ENCODE data around the gene METTL15. TPM values are rescaled to one million over a fixed set of nuclear protein-coding genes. Genes with fewer than 3 reads are reported as not detected.

Gene METTL15
- total RNA-seq, 1 experiment from 2014 or later = 9.1 TPM

DNA sequence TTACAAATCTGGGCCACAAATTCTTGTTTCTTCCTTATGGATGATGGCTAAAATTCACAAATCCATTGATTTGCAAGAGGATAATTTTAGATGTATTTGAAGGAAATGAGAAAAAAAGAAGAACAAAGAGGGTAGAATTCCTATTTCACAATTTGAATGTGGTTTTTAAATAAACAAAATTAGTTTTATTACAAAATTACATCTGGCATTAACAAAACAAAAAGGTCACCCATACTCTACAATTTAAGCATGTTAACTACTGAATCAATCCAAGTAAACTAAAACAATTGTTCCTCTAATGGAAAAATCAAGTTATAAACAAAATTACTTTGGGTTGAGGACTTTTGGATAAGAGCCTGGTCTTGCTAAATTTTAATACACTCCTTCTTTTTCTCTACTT, 242.0 kb downstream of the METTL15 start:
- Histone ChIP-seq H3K4ac (ENCODE audit: low read depth, low read length) (no peak overlapping the region), H4K91ac (ENCODE audit: insufficient read length, low read depth, low read length) (no peak overlapping the region), H2BK15ac (ENCODE audit: low read depth, low read length) (no peak overlapping the region), H2AFZ (ENCODE audit: low read length) (no peak overlapping the region), H4K8ac (replicated peaks; ENCODE audit: insufficient read length, low read depth, low read length) (no peak overlapping the region), H3K79me2 (ENCODE audit: insufficient read depth, low read length) (no peaks in the 10 kb centered on the region), H2BK120ac (ENCODE audit: low read depth, low read length, poor library complexity, severe bottlenecking) (no peak overlapping the region), H2BK20ac (ENCODE audit: low read depth, low read length, poor library complexity, severe bottlenecking) (no peak overlapping the region), H2AK5ac (ENCODE audit: insufficient read length, low read length) (no peak overlapping the region), H4K5ac (ENCODE audit: insufficient read length, low read depth, low read length) (no peak overlapping the region), H3K9ac (ENCODE audit: extremely low read depth, insufficient read length, low read length) (no peak overlapping the region), H3K27me3 (ENCODE audit: insufficient read depth, low read length) (no peaks in the 10 kb centered on the region), H3K14ac (ENCODE audit: insufficient read depth, low read length) (no peak overlapping the region), H3K4me1 (ENCODE audit: insufficient read depth, low read length) (no peaks in the 10 kb centered on the region), H3K56ac (ENCODE audit: insufficient read length, low read depth, low read length) (no peak overlapping the region), H3K18ac (ENCODE audit: insufficient read length, low read depth, low read length) (no peak overlapping the region), H3K27ac (ENCODE audit: insufficient read length, low read depth, low read length) (no peak overlapping the region), H3K23ac (ENCODE audit: insufficient read length, low read depth, low read length) (no peak overlapping the region), H3T11ph (ENCODE audit: low read length) (no peak overlapping the region), H3K23me2 (ENCODE audit: insufficient read length, low read depth, low read length, poor library complexity, severe bottlenecking) (no peaks in the 10 kb centered on the region), H2BK12ac (ENCODE audit: insufficient read length, low read depth, low read length) (no peak overlapping the region), H3K4me2 (ENCODE audit: insufficient read depth, insufficient read length, low read length) (no peak overlapping the region), H2BK5ac (ENCODE audit: insufficient read length, low read length) (no peak overlapping the region), H3K79me1 (ENCODE audit: insufficient read depth, low read depth, low read length, poor library complexity, severe bottlenecking) (no peaks in the 10 kb centered on the region), H3K9me3 (ENCODE audit: control insufficient read depth, low read depth, low read length) (no peaks in the 10 kb centered on the region), H4K20me1 (ENCODE audit: control insufficient read depth, insufficient read depth, insufficient read length) (no peaks in the 10 kb centered on the region)
- Mint-ChIP-seq H3K27ac (no peak overlapping the region; a peak in 1 of 7 replicates), H3K36me3 (ENCODE audit: insufficient read depth in 1 of 3, low read depth in 3 of 3) (no peaks in the 10 kb centered on the region), H3K27me3 (ENCODE audit: low read depth) (no peaks in the 10 kb centered on the region), H3K9me3 (no peaks in the 10 kb centered on the region), H3K4me1 (no peaks in the 10 kb centered on the region), H3K4me3 (no peak overlapping the region)
- TF ChIP-seq, protein P1, sequence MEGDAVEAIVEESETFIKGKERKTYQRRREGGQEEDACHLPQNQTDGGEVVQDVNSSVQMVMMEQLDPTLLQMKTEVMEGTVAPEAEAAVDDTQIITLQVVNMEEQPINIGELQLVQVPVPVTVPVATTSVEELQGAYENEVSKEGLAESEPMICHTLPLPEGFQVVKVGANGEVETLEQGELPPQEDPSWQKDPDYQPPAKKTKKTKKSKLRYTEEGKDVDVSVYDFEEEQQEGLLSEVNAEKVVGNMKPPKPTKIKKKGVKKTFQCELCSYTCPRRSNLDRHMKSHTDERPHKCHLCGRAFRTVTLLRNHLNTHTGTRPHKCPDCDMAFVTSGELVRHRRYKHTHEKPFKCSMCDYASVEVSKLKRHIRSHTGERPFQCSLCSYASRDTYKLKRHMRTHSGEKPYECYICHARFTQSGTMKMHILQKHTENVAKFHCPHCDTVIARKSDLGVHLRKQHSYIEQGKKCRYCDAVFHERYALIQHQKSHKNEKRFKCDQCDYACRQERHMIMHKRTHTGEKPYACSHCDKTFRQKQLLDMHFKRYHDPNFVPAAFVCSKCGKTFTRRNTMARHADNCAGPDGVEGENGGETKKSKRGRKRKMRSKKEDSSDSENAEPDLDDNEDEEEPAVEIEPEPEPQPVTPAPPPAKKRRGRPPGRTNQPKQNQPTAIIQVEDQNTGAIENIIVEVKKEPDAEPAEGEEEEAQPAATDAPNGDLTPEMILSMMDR (conservative IDR thresholded peaks at IDR 0.05) = no peak
- no peak for DNase-seq
